SH-SY5Y (cell line): ENCODE data around the gene FMNL2.

Experiments
- GATA2 ChIP-seq: IDR thresholded peaks from 2 replicates; pipeline ENCODE4 v1.6.1; 2011; ENCODE audit warnings: mild to moderate bottlenecking, low read depth, low read length
- GATA3 ChIP-seq: IDR thresholded peaks from 2 replicates; pipeline ENCODE4 v1.6.1; 2011; ENCODE audit warnings: low read depth, mild to moderate bottlenecking, low read length, moderate library complexity

- TF ChIP-seq GATA2 (no peak), GATA3 (no peak)
These were observed 360.8 kb downstream of the FMNL2 start for GRCh38 chr2:152695763-152696162.
